GM12878 (cell line): ENCODE measurements around the gene NIBAN1. TPM values are rescaled to one million over a fixed set of nuclear protein-coding genes. Genes with fewer than 3 reads are reported as not detected.

Experiments
- ATAC-seq: fragments of 200-7000 bp; cut with Tn5 transposase; 3 replicates; pipeline ENCODE4 v1.9.1; 2020; ENCODE audit warnings: mild to moderate bottlenecking, moderate library complexity
- BruUV-seq: library from RNA; stranded (reverse); fragments of 400-500 nt; replicated peaks from 2 replicates; lab custom pipeline; 2021; lab: Mats Ljungman, UMichigan
- CTCF ChIA-PET: fragments of 300-600 bp; sonication (Branson Sonifier 250); formaldehyde crosslinking; extraction: SDS; loops from one replicate; lab custom pipeline; 2021; ENCODE audit warnings: inconsistent platforms; lab: Yijun Ruan, JAX
- POLR2A ChIA-PET: fragments of 350-600 bp; formaldehyde crosslinking; extraction: SDS; loops from one replicate; lab custom pipeline; 2021; ENCODE audit warnings: inconsistent platforms; lab: Charles Lee
- RAD21 ChIA-PET: fragments of 300-600 bp; sonication (Branson Sonifier 250); formaldehyde crosslinking; loops from one replicate; lab custom pipeline; 2023; ENCODE audit warnings: antibody characterized with exemption; ENCODE audit not compliant: unreplicated experiment; lab: Charles Lee
- SMC1A ChIA-PET: fragments of 300-600 bp; sonication (Branson Sonifier 250); formaldehyde crosslinking; loops from one replicate; lab custom pipeline; 2023; ENCODE audit not compliant: unreplicated experiment, uncharacterized antibody; lab: Charles Lee
- DNase-seq: peaks from one replicate; pipeline ENCODE4 v3.0.0-alpha.2; 2011; ENCODE audit warnings: low read depth, low spot score
- FAIRE-seq: peaks from 3 replicates; lab custom pipeline; 2011; peaks lifted over from hg19 to GRCh38; lab: Jason Lieb, UNC
- H2AFZ ChIP-seq: 2 replicates; pipeline ENCODE4 v1.6.0; 2011; ENCODE audit warnings: low read depth, low read length, control low read depth; ENCODE audit not compliant: control insufficient read depth
- H3K27ac ChIP-seq: 2 replicates; pipeline ENCODE4 v1.5.1; 2011; ENCODE audit warnings: control low read depth; ENCODE audit not compliant: control insufficient read depth, insufficient read depth
- H3K27me3 ChIP-seq, 2 experiments: replicated peaks in 1 of 2; 2 replicates each; pipeline versions ENCODE4 v1.6.0 to v1.6.1; 2011; ENCODE audit warnings: low read length in 1 of 2; ENCODE audit not compliant: control insufficient read depth in 2 of 2, insufficient read depth in 2 of 2
- H3K36me3 ChIP-seq, 2 experiments: 2 replicates each; pipeline ENCODE4 v1.5.1; 2011; ENCODE audit warnings: low read length in 1 of 2; ENCODE audit not compliant: control insufficient read depth in 2 of 2, insufficient read depth in 2 of 2
- H3K4me1 ChIP-seq: 2 replicates; pipeline ENCODE4 v1.6.1; 2011; ENCODE audit warnings: mild to moderate bottlenecking, low read length, moderate library complexity, mixed read lengths; ENCODE audit not compliant: control insufficient read depth, insufficient read depth
- H3K4me2 ChIP-seq: 2 replicates; pipeline ENCODE4 v1.6.0; 2011; ENCODE audit warnings: control low read depth; ENCODE audit not compliant: control insufficient read depth, insufficient read depth
- H3K4me3 ChIP-seq: fragments of 200-600 bp; sonication (generic); 2 replicates; pipeline ENCODE4 v1.5.1; 2016
- H3K79me2 ChIP-seq: 2 replicates; pipeline ENCODE4 v1.6.0; 2011; ENCODE audit warnings: low read length; ENCODE audit not compliant: control insufficient read depth, insufficient read depth
- H3K9ac ChIP-seq: 2 replicates; pipeline ENCODE4 v1.8.0; 2011; ENCODE audit warnings: low read length, control low read depth, mixed read lengths; ENCODE audit not compliant: control insufficient read depth, insufficient read depth
- H3K9me3 ChIP-seq: replicated peaks from 3 replicates; pipeline ENCODE4 v1.5.1; 2011; ENCODE audit warnings: mild to moderate bottlenecking, low read length; ENCODE audit not compliant: control insufficient read depth, insufficient read depth
- H4K20me1 ChIP-seq: 2 replicates; pipeline ENCODE4 v1.6.0; 2011; ENCODE audit not compliant: control insufficient read depth, insufficient read depth
- BHLHE40 ChIP-seq, 2 experiments: fragments of 450-650 bp in 1 of 2; IDR thresholded peaks; 2 replicates each; pipeline ENCODE4 v1.6.1; 2011 to 2017; ENCODE audit warnings: low read depth in 2 of 2, borderline replicate concordance in 1 of 2, improper control_type of control experiment in 1 of 2, low read length in 1 of 2, mild to moderate bottlenecking in 1 of 2
- TARDBP ChIP-seq: IDR thresholded peaks from 2 replicates; pipeline ENCODE4 v1.6.1; 2016; ENCODE audit warnings: borderline replicate concordance
- ZBTB33 ChIP-seq: fragments of 450-650 bp; IDR thresholded peaks from 2 replicates; pipeline ENCODE4 v1.6.1; 2017; ENCODE audit warnings: mild to moderate bottlenecking
- ZNF384 ChIP-seq: IDR thresholded peaks from 2 replicates; pipeline ENCODE4 v1.6.1; 2012; ENCODE audit warnings: low read depth, mild to moderate bottlenecking, low read length, improper control_type of control experiment, borderline replicate concordance
- WGBS: methylation state at CpG from one replicate; pipeline ENCODE4 v1.1.6; 2016; ENCODE audit warnings: low lambda C conversion rate; ENCODE audit not compliant: insufficient replicate concordance, insufficient coverage; ENCODE audit errors: missing lambda C conversion rate; 5-methylcytosine and 5-hydroxymethylcytosine counted together
- in situ Hi-C: fragments of 300-500 bp; cut with MboI; formaldehyde crosslinking; loops from 9 replicates; pipeline ENCODE4 v1.14.3; 2018; ENCODE audit warnings: mixed read lengths
- intact Hi-C: fragments of 100-400 bp; cut with micrococcal nuclease; formaldehyde crosslinking; loops from one replicate; pipeline ENCODE4 v1.14.2; 2022; ENCODE audit not compliant: unreplicated experiment
- polyA plus RNA-seq, 11 experiments: library from polyadenylated mRNA; depleted of rRNA in 4 of 11; unstranded in 6 of 11; stranded (reverse) in 5 of 11; fragments of >200 nt; fragmentation: Nextera tagmentation in 4 of 11; fragmentation: Illumina TruSeq in 1 of 11; extraction: Ambion mirVana in 4 of 11; extraction: Trizol in 1 of 11; gene quantifications; 1 replicate in 1 of 11; 2 replicates in 10 of 11; pipeline versions ENCODE4 v1.2.1 to v1.2.3, GENCODE V29; 2011 to 2016; ENCODE audit warnings: inconsistent platforms in 2 of 11, missing spikeins in 2 of 11, low read depth in 1 of 11
- total RNA-seq, 4 experiments: library from RNA; depleted of rRNA in 3 of 4; stranded (reverse); fragments of >200 nt in 3 of 4; fragmentation: Illumina TruSeq in 1 of 4; extraction: Trizol in 1 of 4; gene quantifications; 2 replicates each; pipeline versions ENCODE4 v1.2.1 to v1.2.3, GENCODE V29; 2013 to 2021

Gene NIBAN1
- total and polyA plus RNA-seq, 10 of the 15 experiments (the other 5 are each of a cell fraction or from before 2014, with no cell fraction given), result 11.2 to 67.8 (median 44.3) TPM

- intact Hi-C loops (no loop called here), in situ Hi-C loops (no loop called here)
- SMC1A ChIA-PET, result interaction anchor here (1.4 to 4.4 kb wide), 3 partner anchors 11 to 51 kb away, joined by 4 to 32 read pairs (median 4); no protein-coding TSS in a partner anchor
- H3K79me2 ChIP-seq, result no peaks in the 10 kb centered on the region
- CTCF ChIA-PET, result interaction anchor here (1.3 to 1.7 kb wide), 3 partner anchors 9 to 211 kb away, joined by 4 to 5 read pairs (median 4); no protein-coding TSS in a partner anchor
- H2AFZ ChIP-seq, result no peak overlapping the region
- WGBS, result 95% methylated on average over 1 of the region's 1 CpG
- H3K9ac ChIP-seq, result no peak overlapping the region
- no peak for ATAC-seq
- H3K36me3 ChIP-seq, result no peaks in the 10 kb centered on the region
- no peaks in the 10 kb centered on the region for H3K27me3 ChIP-seq
- no peak overlapping the region for H3K4me2 ChIP-seq
- RAD21 ChIA-PET, result no interaction called here
- no peak overlapping the region for H3K4me3 ChIP-seq
- TF ChIP-seq BHLHE40 (IDR thresholded peaks at IDR 0.05; ENCODE audit: borderline replicate concordance in 1 of 2, low read depth in 2 of 2, low read length in 1 of 2) (no peak), ZBTB33 (no peak), TARDBP (no peak), ZNF384 (no peak)
- no peak for FAIRE-seq
- no peak overlapping the region for H3K27ac ChIP-seq
- peaks cover 5% of the 10 kb centered on the region; the same call in 1 of the 2 replicates for H3K4me1 ChIP-seq
- no peaks in the 10 kb centered on the region for H3K9me3 ChIP-seq
- H4K20me1 ChIP-seq, result no peaks in the 10 kb centered on the region
- no TSS peak for BruUV-seq
- no peak for DNase-seq
- POLR2A ChIA-PET, result no interaction called here
Observed at GRCh38 chr1:184959626-184960025, 14.7 kb downstream of the NIBAN1 start.
